GM18520 (cell line): ENCODE results near the gene DLG2.

Experiments used
- ATAC-seq: cut with Tn5 transposase; IDR thresholded peaks from one replicate; pipeline ENCODE4 v1.9.1; 2021; ENCODE audit not compliant: unreplicated experiment

DLG2 gene

DNA sequence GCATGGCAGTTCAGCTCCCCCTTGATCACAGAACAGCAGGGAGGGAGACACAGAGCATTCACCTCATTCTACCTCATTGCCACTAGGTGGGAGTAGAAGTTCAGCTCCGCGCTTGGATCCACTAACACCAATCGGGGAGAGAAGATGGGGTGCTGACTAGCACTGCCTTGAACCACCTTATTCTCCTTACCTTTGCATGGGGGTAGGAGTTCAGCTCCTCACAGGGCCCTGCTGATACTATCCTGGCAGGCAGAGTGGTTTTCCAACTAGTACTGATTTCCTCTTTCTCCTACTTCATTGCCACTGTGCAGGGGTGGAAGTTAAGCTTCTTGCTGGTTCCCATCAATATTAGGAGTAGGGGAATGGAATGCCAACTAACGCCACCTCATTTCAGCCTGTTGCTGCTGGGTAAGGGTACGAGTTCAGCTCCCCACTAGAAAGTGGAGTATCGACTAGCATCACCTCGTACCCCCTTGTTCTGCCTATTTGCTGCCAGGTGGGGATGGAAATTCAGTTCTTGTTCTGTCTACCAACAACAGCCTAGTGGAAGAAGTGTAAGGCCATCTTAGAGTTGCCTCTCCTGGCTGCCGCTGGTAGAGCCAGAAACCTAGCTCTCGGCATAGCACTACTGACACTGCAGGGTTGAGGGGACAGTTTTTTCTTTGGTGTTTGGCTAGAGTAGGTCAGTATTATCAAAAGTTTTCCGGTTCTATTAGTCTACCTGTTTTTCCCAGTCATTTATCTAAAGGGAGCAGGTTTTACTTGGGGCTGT, 1790.1 kb downstream of the DLG2 start:
- ATAC-seq: peak; percentile 49

GRCh38 chr11:83836065-83836464, 1791.1 kb downstream of the DLG2 start:
- no peak for ATAC-seq

GRCh38 chr11:83835423-83835822, 1791.7 kb downstream of the DLG2 start:
- peak; percentile 93 for ATAC-seq

GRCh38 chr11:83831929-83832328, 1795.2 kb downstream of the DLG2 start:
- no peak for ATAC-seq

DNA sequence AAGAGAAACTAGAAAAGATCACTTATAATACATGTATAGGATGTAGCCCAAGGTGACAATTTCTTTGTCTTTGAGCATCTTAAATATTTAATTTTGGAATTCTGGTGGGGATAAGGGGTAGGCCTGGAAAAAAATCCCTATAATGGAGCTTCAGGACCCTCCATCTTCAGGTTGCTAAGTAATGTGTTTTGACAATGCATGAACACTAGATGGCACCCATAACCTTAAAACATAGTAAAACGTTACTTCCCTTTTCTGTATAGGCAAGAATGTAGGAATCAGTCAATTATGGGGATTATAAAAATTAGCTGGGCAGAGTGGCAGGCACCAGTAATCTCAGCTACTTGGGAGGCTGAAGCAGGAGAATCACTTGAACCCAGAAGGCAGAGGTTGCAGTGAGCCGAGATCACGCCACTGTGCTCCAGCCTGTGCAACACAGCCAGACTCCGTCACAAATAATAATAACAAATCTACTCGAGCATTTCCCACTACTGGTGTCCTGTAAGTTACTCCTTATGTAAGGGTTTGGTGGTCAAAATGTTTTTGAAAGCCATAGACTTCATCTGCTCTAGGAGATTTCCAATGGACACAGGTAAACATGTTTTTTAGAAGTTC, 1799.1 kb downstream of the DLG2 start:
- peak; percentile 74 for ATAC-seq

GRCh38 chr11:83827520-83827919, 1799.6 kb downstream of the DLG2 start:
- no peak for ATAC-seq

DNA sequence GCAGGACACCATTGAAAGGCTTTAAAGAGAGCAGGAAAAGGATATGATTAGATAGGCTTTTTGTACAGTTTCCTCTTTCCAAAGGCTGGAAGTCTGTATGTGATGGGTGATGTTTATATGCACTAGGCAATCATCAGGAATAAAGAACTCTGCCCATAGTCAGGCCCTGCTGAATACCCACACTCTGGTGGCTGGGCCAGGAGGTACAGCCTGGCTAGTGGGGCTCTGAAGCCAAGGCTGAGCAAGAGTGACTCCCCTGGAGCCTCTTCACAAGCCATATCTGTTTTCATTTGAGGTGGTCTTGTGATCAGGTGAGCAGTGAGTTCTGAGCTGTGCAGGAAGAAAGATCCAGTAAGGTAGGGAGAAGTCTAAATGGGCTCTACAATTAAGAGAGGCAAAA, 1801.1 kb downstream of the DLG2 start:
- ATAC-seq: no peak

- ATAC-seq: no peak
Measured at GRCh38 chr11:83823461-83824025, 1803.6 kb downstream of the DLG2 start.

DNA sequence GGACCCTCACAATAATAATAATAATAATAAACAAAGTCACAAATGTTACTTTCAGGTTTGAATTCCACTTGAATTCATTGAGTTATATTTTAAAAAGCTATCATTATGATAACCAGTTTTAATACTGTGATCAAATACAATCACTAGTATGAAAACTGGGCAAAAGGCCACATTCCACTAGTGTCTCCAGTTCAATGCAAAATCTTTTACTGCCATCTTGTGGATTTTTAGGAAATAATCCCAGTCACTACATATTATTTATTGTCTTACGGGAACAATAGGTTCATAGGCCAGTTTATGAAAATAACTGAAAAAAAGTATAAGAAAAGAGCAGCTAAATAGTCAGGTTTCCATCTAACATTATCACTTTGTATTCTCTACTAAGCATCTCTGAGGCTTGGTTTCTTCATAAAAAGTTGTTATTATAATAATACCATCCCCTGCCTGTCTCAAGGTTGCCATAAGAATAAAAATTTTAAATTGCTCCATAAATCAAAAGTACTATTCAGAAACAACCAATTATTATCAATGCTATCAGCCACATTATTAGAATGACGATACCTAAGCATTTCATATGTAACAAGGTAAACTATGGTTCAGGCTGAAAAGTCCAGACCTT, 1807.1 kb downstream of the DLG2 start:
- ATAC-seq: peak; percentile 51

DNA sequence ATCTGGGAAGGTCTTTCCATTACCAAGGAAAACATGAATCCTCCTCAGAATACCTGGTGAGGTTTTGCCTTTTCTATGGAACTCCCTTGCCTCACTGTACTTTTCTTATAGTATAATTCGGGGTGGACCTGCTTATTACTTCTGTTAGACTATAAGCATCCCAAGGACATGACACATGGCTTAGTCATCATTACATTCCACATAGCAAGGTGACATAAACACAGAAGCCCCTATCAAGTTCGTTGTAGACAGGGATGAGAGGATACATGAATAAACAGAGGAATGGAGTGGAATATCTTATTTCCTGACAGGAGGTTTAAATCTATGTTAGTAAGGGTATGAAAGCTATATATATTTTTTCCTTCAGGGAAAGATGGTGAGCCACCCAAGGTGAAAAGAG, 1808.8 kb downstream of the DLG2 start:
- ATAC-seq: no peak

DNA sequence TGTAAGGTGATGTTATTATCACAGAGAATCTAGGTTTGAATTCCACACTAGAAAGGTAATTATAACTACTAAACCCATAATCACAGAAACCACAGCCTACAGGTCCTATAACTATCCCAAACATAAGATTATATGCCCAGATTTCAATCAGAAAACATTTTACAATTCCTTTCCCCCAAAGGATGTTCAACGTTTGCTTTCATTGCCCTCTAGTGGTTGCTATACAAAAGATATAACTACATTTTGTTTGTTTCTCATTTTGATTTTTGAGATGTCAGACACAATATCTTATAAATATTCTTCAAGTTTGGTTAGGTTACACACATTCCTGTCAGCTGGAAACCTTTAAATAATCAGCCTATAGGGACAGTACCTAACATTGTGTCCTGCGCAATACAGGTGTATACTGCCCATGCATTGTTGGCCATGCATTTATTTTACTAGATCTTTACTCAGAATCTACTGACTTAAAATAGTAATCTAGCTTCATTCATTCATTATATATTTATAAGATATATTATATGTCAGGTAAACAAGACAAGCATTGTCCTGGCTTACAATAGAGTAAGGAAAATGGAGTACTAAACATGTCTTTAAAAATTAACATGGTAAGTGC, 1810.5 kb downstream of the DLG2 start:
- ATAC-seq: no peak

- ATAC-seq: no peak
Measured at GRCh38 chr11:83815736-83816135, 1811.4 kb downstream of the DLG2 start.

- ATAC-seq: no peak
Measured at GRCh38 chr11:83813296-83813695, 1813.8 kb downstream of the DLG2 start.

GRCh38 chr11:83809274-83809673, 1817.9 kb downstream of the DLG2 start:
- no peak for ATAC-seq

DNA sequence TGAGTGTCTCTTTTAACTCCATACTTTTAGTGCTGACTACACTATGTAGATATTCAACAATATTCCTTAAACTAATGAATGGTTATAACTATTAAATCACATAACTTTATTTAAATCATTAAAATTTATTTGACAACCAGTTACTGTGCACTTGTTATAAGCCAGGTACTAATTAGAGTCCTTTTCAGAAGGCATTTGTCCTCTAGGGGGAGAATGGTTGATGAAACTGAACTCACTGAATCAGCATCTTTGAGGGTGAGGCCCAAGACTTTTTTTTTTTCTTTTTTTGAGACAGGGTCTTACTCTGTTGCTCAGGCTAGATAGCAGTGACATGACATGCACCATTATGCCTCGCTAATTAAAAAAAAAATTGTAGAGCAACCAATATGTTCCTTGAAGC, 1825.3 kb downstream of the DLG2 start:
- ATAC-seq: no peak

- ATAC-seq: no peak
Measured at GRCh38 chr11:83793310-83793709, 1833.8 kb downstream of the DLG2 start.

- ATAC-seq: no peak
Measured at GRCh38 chr11:83791557-83791956, 1835.6 kb downstream of the DLG2 start.

GRCh38 chr11:83785942-83786341, 1841.2 kb downstream of the DLG2 start:
- ATAC-seq: no peak

- no peak for ATAC-seq
Measured at GRCh38 chr11:83784419-83784818, 1842.7 kb downstream of the DLG2 start.

DNA sequence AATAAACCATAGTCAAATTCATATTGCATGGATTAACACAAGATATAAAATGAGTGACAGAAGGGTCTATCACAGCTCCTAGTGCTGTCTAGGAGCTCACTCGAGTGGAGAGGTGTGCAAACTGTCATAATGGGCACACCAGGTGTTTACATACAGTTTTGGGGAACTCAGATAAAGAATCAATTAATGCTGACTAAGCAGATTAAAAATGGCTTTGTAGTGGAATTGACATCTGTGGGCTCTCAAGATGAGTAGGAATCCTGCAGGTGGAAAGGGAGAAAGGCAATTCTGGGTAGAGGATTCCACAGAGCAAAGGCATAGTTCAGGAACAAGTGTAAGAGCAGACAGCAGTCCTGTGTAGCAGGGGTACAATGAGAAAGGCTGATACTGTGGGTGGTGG, 1844.8 kb downstream of the DLG2 start:
- ATAC-seq: no peak

DNA sequence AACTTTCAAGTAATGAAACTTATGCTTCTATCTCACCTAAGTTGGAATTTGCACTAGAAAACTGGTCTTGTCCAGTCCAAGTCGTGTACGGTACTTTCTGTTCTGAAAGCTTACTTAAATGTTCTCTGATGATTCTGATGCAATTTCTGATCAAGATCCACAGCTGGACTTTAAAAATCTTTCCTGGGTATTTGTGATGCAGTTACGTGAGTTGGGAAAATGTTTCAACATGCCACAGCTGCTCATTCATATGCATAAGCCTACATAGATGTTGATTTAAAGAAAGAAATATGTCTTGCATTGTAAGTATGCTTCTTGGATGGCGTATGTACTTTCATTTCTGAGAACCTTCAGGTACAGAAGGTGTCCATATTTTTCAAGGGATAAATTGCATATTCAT, 1847.3 kb downstream of the DLG2 start:
- ATAC-seq: no peak

GRCh38 chr11:83778596-83778995, 1848.5 kb downstream of the DLG2 start:
- no peak for ATAC-seq
